Measurements from ENCODE around the gene RNF220. TPM values are rescaled to one million over a fixed set of nuclear protein-coding genes. Genes with fewer than 3 reads are reported as not detected.

RNF220 gene
- total and polyA plus RNA-seq, 9 of the 15 experiments (the other 6 are each of a cell fraction or from before 2014, with no cell fraction given): 5.1 to 117 (median 66.9) TPM

- BruUV-seq (replicated peaks): no TSS peak
- peaks cover 14% of the 10 kb centered on the region for H3K36me3 ChIP-seq (ENCODE audit: control insufficient read depth, insufficient read depth, low read length)
- H3K79me2 ChIP-seq (ENCODE audit: control insufficient read depth, insufficient read depth, low read length): peaks cover 19% of the 10 kb centered on the region
- ATAC-seq: no peak
- H3K9me3 ChIP-seq (replicated peaks; ENCODE audit: control insufficient read depth, insufficient read depth, low read depth, low read length): no peaks in the 10 kb centered on the region
- H3K4me2 ChIP-seq (ENCODE audit: insufficient read depth, low read length): no peak overlapping the region
- in situ Hi-C loops (cut with MboI): no loop called here
- no peaks in the 10 kb centered on the region for H4K20me1 ChIP-seq (replicated peaks; ENCODE audit: control insufficient read depth, insufficient read depth, low read length)
- no peak for FAIRE-seq
- intact Hi-C loops (cut with micrococcal nuclease): no loop called here
- ChIA-PET POLR2A (interaction anchor here (0.6 to 21.3 kb wide), 4 partner anchors 10 to 599 kb away, joined by 3 to 328 read pairs (median 64); no protein-coding TSS in a partner anchor), CTCF (ENCODE audit: low intra/inter-chr PET ratio) (no interaction called here)
- peaks cover 3% of the 10 kb centered on the region for H3K9me1 ChIP-seq (ENCODE audit: control insufficient read depth, insufficient read depth, low read length)
- H3K27ac ChIP-seq (ENCODE audit: extremely low read depth, low read depth, low read length): no peak overlapping the region
- peaks cover 38 to 57% of the 10 kb centered on the region in 2 experiments for H3K4me1 ChIP-seq (replicated peaks in 1 of 2; ENCODE audit: control insufficient read depth in 2 of 2, insufficient read depth in 2 of 2, low read length in 2 of 2)
- DNase-seq (ENCODE audit: extremely low read depth in 1 of 4, low spot score in 3 of 4): peak in 1 of 4 experiments; percentile 38
- H3K27me3 ChIP-seq (ENCODE audit: control insufficient read depth in 2 of 2, insufficient read depth in 2 of 2, low read length in 2 of 2): no peaks in the 10 kb centered on the region
- H3K9ac ChIP-seq (ENCODE audit: insufficient read depth in 1 of 2, low read depth in 2 of 2, low read length in 2 of 2): 0 out of 4 replicates have a peak overlapping the region, but pooled peaks of 1 of the 2 experiments have one; percentile 1
- no peak overlapping the region for H2AFZ ChIP-seq (ENCODE audit: low read depth, low read length)
- H3K4me3 ChIP-seq: no peak overlapping the region
- 33% methylated on average over 5 of the region's 5 CpGs for WGBS (ENCODE audit: insufficient coverage, low coverage, missing lambda C conversion rate)
- TF ChIP-seq SUPT5H (IDR thresholded peaks at IDR 0.05): no peak
- no peak for TF ChIP-seq ZBTB33 (CRISPR knock-in tag; IDR thresholded peaks at IDR 0.05)
- no peak for TF ChIP-seq ELK3 (CRISPR knock-in tag; IDR thresholded peaks at IDR 0.05)
- peak in 1 of 2 experiments; percentile 51; a peak in 2 of 4 replicates for TF ChIP-seq KDM1A (IDR thresholded peaks at IDR 0.05)
- TF ChIP-seq MAFG (tag; conservative IDR thresholded peaks at IDR 0.05): no peak
- TF ChIP-seq NR4A1 (CRISPR knock-in tag; IDR thresholded peaks at IDR 0.05): no peak
- TF ChIP-seq NR4A1 (tag; IDR thresholded peaks at IDR 0.05): no peak
- TF ChIP-seq JUND (IDR thresholded peaks at IDR 0.05; ENCODE audit: borderline replicate concordance, low read depth, low read length): peak; percentile 40; the same call in 1 of the 2 replicates
- TF ChIP-seq JUND (tag; IDR thresholded peaks at IDR 0.05; ENCODE audit: borderline replicate concordance, low read depth, low read length): peak; percentile 24; the same call in 1 of the 3 replicates
- TF ChIP-seq C11orf30 (IDR thresholded peaks at IDR 0.05; ENCODE audit: low read depth): no peak
- TF ChIP-seq ARID1B (IDR thresholded peaks at IDR 0.05): 0 out of 2 replicates have a peak, but pooled peaks have one; percentile 35
- TF ChIP-seq RUNX1 (IDR thresholded peaks at IDR 0.05; ENCODE audit: low read depth): no peak
- peak; percentile 15; the same call in 1 of the 2 replicates for TF ChIP-seq DPF2 (IDR thresholded peaks at IDR 0.05)
- no peak for TF ChIP-seq ZBED1 (IDR thresholded peaks at IDR 0.05)
- peak in 1 of 3 experiments; percentile 42 for TF ChIP-seq YY1 (IDR thresholded peaks at IDR 0.05; ENCODE audit: borderline replicate concordance in 1 of 3, control insufficient read depth in 1 of 3, extremely low read depth in 1 of 3, insufficient read depth in 3 of 3, insufficient read length in 1 of 3, insufficient replicate concordance in 2 of 3, low read depth in 1 of 3, low read length in 2 of 3)
- TF ChIP-seq CHD2 (IDR thresholded peaks at IDR 0.05; ENCODE audit: low read depth, low read length): no peak
- TF ChIP-seq ADNP (tag; IDR thresholded peaks at IDR 0.05): 0 out of 2 replicates have a peak, but pooled peaks have one; percentile 55
- TF ChIP-seq GATAD2B (IDR thresholded peaks at IDR 0.05; ENCODE audit: borderline replicate concordance): no peak
- peak; percentile 18 for TF ChIP-seq MEIS2 (IDR thresholded peaks at IDR 0.05; ENCODE audit: partially characterized antibody)
These were observed 224.1 kb downstream of the RNF220 start for GRCh38 chr1:44628962-44629756.

Data from K562 (cell line).